Skin epidermis (tissue), 12 donors: ENCODE measurements around the gene TNFSF15.

Experiments used
- H3K27ac ChIP-seq, 21 experiments: fragments of 200-600 bp; sonication (generic) in 11 of 21; one replicate each; pipeline ENCODE4 v1.5.0; 2020; ENCODE audit warnings: mild to moderate bottlenecking in 3 of 21, inconsistent platforms in 2 of 21, moderate library complexity in 2 of 21
- H3K4me3 ChIP-seq, 7 experiments: fragments of 200-600 bp; sonication (generic) in 2 of 7; one replicate each; pipeline ENCODE4 v1.5.0; 2020; ENCODE audit warnings: inconsistent platforms in 2 of 7, mild to moderate bottlenecking in 2 of 7, moderate library complexity in 1 of 7

TNFSF15 gene

GRCh38 chr9:114826431-114826830 is 20.6 kb upstream of the TNFSF15 start:
- H3K27ac ChIP-seq = no peak overlapping the region
- H3K4me3 ChIP-seq = no peak overlapping the region

GRCh38 chr9:114825126-114825795 is 19.4 kb upstream of the TNFSF15 start:
- no peak overlapping the region for H3K4me3 ChIP-seq

GRCh38 chr9:114824110-114824509 is 18.3 kb upstream of the TNFSF15 start:
- H3K27ac ChIP-seq = no peak overlapping the region
- no peak overlapping the region for H3K4me3 ChIP-seq

More at GRCh38 chr9:114825126-114825795, 19.4 kb upstream of the TNFSF15 start:
- peak overlapping the region in 2 of 21 experiments; percentile 11 to 13 for H3K27ac ChIP-seq

DNA sequence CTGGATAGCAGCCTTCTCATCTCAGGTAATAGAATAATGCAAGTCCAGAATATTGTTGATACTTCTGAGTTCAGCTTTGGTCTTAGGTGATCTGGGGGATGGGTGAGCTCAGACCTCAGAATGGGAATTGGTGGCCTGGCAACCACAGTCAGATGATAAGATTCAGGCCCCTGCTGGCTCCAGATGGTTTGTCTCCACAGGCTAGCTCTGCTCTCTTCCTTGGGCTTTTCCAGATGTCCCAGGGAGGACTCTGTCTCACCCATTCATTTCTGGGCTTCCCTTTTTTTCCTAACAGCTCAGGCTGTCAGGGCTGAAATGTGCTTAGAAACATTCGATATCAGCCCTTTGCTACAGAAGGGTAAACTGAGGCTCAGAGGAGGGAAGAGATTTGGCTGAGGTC is 17.6 kb upstream of the TNFSF15 start:
- no peak overlapping the region for H3K4me3 ChIP-seq
- H3K27ac ChIP-seq = no peak overlapping the region

DNA sequence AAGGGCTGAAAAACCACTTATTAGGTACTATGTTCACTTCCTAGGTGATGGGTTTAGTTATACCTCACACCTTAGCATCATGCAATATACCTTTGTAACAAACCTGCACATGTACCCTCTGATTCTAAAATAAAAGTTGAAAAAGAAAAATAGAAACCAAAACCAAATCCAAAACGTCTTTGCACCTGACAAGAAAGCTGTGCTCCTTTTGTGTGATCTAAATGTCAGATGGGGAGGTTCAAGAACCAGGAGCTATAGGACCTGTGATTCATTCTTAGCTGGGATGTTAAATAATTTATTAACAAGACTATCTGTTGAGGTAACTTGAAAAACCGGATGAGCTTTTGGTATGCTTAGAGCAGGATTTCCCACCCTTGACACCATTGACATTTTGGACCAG is 16.9 kb upstream of the TNFSF15 start:
- Histone ChIP-seq H3K27ac (no peak overlapping the region), H3K4me3 (no peak overlapping the region)

DNA sequence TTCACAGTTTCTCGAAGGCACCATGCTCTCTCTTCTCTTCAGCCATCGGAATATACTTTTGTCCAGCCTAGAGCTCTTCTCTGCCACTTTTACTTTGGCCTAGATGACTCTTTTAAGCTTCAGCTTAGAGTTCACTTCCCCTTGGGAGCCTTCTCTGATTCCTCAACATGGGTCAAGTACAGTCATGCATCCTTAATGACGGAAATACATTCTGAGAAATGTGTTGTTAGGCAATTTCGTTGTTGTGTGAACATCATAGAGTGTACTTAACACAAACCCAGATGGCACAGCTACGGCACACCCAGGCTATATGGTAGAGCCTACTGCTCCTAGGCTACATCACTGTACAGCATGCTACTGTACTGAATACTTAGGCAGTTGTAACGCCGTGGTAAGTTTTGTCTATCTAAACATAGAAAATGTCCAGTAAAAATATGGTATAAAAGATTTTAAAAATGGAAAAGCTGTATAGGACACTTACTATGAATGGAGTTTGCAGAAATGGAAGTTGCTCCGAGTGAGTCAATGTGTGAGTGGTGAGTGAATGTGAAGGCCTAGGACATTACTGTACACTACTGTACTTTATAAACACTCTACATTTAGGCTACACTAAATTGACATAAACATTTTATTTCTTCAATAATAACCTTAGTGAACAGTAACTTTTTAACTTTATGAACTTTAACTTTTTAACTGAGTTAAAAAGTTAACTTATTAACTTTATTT is 15.1 kb upstream of the TNFSF15 start:
- H3K4me3 ChIP-seq = no peak overlapping the region
- no peak overlapping the region for H3K27ac ChIP-seq

DNA sequence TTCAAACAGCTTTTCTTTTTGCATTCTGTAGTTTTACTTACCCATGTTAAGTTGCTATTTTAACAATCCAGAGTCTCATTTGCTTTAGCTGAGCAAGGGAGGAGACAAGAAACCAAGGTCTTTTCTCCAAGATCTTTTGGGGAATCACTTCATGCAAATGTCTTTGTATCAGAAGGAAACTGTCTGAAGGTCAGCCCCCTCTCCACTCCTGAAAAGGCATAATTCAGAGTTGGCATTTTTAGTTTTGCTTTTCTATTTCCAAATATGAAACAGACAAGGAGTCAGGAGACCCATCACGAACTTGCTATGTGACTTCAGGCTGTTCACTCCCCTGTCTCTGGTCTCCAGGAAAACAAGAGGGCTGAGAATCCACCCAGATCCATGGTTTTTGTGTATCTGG is 12.3 kb upstream of the TNFSF15 start:
- no peak overlapping the region for H3K27ac ChIP-seq

GRCh38 chr9:114813717-114814418 is 8.0 kb upstream of the TNFSF15 start:
- Histone ChIP-seq H3K4me3 (no peak overlapping the region), H3K27ac (no peak overlapping the region)

More for the DNA sequence above, 12.3 kb upstream of the TNFSF15 start:
- no peak overlapping the region for H3K4me3 ChIP-seq

DNA sequence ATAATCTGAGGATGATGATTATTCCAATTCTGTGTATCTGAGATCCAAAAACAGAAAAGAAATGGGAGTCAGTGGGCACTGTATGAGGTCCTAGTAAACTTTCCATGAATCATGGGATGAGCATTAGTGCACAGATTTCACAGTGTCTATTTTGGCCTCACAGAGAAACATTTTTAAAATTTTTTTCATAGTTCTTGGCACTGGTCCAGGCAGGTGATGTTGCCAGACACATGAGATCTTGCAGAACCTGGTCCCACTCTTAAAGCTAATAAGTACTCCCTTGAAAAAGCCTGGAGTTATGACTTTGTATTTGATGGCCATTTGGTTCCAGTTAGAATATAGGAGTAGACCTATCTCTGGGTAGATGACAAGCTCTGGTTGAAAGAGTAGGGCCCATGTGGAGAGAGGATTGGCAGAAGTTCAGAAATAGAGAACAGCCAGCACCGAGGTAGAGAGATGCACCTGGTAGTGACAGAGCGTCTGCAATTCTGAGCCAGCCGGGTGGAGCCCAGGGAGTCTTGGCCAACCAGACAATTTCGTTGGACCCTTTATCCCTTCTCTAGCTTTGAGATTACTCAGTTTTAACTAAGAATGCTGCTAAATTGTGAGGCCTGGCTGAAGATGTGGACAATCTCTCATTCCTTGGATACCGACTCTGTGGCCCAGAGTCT is 6.3 kb upstream of the TNFSF15 start:
- H3K27ac ChIP-seq = no peak overlapping the region
- no peak overlapping the region for H3K4me3 ChIP-seq

GRCh38 chr9:114811301-114811700 is 5.5 kb upstream of the TNFSF15 start:
- H3K27ac ChIP-seq = no peak overlapping the region
- H3K4me3 ChIP-seq = no peak overlapping the region

DNA sequence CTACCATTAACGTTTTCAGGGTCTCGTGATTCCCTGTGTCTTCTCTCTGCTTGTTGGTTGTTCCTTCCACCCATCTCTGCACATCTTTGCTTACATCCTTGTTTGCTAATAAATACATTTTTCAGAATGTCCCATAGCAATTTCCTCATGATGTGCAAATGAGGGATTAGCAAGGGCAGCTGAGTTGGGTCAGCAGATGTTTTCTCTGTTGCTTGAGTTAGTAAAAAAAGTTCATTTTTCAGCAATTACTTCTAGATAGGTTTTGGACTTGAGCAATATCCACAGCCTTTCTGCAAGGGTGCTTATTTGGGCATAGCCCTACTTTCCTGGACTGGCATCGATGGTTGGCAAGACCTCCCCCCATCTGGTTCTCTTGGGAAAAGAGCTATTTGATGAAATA is 4.8 kb upstream of the TNFSF15 start:
- Histone ChIP-seq H3K4me3 (no peak overlapping the region), H3K27ac (no peak overlapping the region)

DNA sequence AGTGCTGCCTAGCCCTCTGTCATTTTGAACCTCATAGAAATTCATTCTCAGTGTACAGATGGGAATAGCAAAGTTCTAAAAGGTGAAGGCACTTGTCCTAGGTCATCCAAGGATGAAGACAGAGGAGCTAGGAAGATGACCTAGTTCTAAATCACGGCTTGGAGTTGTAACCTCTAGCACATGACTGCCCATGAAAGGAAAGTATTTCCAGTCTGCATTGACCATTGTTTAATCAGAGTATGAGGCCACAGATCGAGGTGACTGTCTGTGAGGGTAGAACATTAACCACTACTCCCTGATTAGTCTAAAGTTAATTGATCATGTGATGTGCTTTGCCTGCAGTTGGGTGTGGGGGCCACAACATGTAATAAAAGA is 674 bp upstream of the TNFSF15 start:
- no peak overlapping the region for H3K4me3 ChIP-seq
- H3K27ac ChIP-seq = peak overlapping the region in 4 of 21 experiments; percentile 14 to 74 (median 45)

DNA sequence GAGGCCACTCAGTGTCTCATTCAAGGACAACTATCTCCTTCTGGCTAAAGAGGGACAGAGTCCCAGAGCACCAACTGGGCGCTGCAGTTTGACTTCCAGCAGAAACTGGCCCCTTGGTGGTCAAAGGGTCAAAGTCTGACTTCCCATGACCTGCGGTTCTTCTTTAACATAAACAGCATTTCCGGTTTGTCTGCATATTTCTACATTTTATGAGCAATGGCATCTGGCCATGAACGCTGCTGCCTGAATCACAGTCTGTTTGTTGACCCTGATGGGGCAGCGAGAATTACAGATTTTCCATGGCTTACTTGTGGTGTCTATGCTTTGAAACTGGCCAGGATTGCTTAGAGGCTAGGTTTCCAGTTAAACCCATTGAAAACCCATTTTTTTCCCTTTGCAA is 1.3 kb downstream of the TNFSF15 start:
- Histone ChIP-seq H3K4me3 (no peak overlapping the region), H3K27ac (peak overlapping the region in 2 of 21 experiments; percentile 23 to 28)

DNA sequence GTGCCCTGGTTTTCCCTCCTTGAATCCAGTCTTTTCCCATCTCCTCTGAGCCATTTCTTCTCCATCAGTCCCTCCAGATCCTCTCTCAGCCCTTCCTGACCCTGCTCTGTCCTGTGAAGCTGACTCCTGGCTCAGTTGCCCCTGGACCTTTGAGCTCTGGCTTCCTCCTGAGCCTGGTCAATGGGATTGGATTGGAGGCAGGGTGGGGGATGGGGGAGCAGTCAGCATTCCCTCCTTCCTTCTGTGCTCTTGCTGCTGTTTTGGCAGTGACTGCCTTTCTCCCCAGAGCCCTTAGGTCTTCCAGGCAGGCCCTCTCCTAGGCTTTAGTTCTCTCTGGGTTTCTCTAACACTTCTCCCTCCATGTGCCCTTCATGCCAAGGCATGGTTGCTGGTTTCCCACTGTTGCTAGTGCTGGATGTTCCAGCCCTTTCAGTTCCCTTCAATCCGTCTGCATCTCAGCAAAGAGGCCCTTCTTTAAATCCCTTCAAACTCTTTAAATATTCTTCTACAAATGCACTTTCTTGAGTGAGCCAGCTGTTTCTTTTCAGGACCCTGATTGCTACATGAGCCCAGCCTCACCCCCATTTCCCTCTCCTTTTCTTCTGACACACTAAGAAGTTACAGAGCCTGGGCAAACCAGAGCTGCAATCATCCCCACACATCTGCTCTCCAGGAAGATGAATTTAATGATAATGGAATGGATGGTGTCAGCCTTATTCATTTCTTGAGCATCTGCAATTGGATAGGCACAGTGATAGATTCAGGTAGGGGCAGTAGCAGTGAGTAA is 2.2 kb downstream of the TNFSF15 start:
- Histone ChIP-seq H3K4me3 (no peak overlapping the region), H3K27ac (peak overlapping the region in 1 of 21 experiments; percentile 23)

GRCh38 chr9:114799925-114800324 is 5.9 kb downstream of the TNFSF15 start:
- H3K27ac ChIP-seq = no peak overlapping the region
- no peak overlapping the region for H3K4me3 ChIP-seq

- Histone ChIP-seq H3K4me3 (no peak overlapping the region), H3K27ac (no peak overlapping the region)
Measured at GRCh38 chr9:114799441-114799840, 6.4 kb downstream of the TNFSF15 start.

DNA sequence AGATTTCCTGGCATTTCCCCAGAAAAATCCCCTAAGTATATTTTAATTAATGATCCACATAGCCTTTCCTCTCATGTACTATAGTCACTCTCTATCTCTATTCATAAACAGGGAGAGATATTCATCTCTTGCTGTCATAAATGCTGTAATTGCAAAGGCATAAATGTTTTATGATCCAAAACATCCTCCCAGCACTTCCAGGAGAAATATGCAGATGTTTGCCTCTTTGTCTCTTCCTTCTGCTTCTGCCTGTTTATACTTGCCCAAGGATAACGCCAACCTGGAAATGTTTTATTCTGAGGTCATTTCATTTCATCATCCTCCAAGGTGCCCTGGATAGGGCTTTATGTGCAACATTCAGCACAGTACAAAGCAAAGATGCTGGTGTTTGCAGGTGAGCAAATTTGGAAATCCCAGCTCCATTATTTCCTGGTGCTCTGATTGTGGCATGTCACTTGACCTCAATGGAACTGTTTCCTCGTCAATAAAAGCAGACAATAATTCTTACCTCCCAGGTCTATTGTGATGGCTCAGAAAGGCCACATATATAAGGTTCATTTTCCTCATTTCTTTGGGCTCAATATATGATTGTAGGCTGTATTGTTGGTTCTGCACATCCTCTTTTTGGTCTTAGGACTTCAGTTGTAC is 6.9 kb downstream of the TNFSF15 start:
- H3K27ac ChIP-seq = no peak overlapping the region
- H3K4me3 ChIP-seq = no peak overlapping the region

DNA sequence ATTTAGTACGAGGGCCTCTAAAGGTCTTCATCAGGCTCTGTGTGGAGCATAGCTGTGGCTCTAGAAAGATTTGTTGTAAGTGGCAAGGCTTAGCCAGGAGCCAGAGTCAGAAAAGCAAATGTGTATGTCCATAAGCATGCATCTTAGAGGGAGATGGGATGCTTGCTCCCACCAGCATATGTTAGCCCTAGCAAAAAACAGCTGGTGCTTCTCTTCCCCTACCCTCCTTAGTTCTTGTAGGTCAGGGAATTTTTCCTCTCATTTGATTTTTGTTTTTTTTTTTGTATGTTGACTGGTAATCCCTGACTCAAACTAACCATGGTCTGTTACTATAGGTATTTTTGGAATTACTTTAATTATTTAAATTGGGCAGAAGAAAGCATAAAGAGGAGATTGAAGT is 7.7 kb downstream of the TNFSF15 start:
- no peak overlapping the region for H3K4me3 ChIP-seq
- H3K27ac ChIP-seq = no peak overlapping the region

- H3K4me3 ChIP-seq = no peak overlapping the region
- H3K27ac ChIP-seq = no peak overlapping the region
Measured at GRCh38 chr9:114792396-114792795, 13.4 kb downstream of the TNFSF15 start.
